ENCODE measurements around the gene JDP2.

DNA sequence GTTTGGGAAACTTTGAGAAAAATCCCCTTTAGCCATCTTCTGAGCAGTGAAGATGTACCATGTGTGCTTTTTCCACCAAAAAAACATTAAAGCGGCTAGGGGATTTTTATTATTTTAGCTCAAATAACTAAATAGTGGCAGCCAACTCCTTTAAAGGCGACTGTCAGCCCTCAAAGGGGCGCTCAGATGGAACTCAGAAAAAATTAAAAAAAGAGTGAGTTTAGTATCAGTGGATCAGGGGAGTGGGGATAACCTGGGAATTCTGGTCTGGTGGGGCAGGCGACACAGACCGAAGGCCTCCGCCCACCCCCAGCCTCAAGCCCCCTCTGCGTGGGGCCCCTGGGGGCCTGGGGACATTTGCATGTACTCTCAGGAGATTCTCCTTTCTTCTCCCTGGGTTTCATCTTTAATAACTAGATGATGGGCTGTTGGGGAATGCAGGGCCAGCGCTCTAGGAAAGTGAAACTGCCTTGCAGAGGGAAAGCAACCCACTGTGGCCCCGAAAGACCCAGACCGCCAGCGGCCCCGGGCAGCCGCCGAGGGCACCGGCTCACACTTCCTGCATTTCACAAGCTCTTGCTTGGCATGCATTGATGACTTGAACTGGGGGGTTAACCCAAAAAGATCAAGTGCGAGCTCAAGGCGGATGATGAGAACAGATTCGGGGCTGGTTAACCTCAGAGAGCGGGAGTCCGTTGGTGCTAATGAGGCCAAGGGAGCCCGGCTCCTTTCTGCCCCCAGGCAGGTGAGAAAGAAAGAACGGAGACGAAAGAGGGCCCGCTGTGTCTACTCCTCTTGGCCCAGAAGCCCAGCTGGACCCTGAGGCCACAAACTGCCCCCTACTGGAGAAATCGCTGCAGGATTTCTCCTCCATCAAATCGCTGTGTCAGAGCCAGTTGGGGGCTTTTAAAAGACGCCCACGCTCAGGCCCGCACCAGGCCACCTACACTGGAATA is 87.1 kb downstream of the JDP2 start:
- TF ChIP-seq, protein P1, sequence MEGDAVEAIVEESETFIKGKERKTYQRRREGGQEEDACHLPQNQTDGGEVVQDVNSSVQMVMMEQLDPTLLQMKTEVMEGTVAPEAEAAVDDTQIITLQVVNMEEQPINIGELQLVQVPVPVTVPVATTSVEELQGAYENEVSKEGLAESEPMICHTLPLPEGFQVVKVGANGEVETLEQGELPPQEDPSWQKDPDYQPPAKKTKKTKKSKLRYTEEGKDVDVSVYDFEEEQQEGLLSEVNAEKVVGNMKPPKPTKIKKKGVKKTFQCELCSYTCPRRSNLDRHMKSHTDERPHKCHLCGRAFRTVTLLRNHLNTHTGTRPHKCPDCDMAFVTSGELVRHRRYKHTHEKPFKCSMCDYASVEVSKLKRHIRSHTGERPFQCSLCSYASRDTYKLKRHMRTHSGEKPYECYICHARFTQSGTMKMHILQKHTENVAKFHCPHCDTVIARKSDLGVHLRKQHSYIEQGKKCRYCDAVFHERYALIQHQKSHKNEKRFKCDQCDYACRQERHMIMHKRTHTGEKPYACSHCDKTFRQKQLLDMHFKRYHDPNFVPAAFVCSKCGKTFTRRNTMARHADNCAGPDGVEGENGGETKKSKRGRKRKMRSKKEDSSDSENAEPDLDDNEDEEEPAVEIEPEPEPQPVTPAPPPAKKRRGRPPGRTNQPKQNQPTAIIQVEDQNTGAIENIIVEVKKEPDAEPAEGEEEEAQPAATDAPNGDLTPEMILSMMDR (IDR thresholded peaks at IDR 0.05) = no peak
- no peak for TF ChIP-seq POLR2A (IDR thresholded peaks at IDR 0.05)
